Neuron (in vitro differentiated cells): ENCODE measurements around the gene TBC1D9.

ENCODE experiments used
- H2AFZ ChIP-seq: one replicate; pipeline ENCODE4 v1.6.1; 2013; ENCODE audit warnings: low read depth, mild to moderate bottlenecking, inconsistent platforms, low read length, moderate library complexity
- H3K27me3 ChIP-seq: one replicate; pipeline ENCODE4 v1.6.1; 2013; ENCODE audit warnings: low read length; ENCODE audit not compliant: insufficient read depth
- H3K36me3 ChIP-seq: one replicate; pipeline ENCODE4 v1.6.1; 2013; ENCODE audit warnings: low read length; ENCODE audit not compliant: insufficient read depth
- H3K4me1 ChIP-seq: one replicate; pipeline ENCODE4 v1.6.1; 2013; ENCODE audit warnings: low read length; ENCODE audit not compliant: insufficient read depth
- H3K4me3 ChIP-seq: 2 replicates; pipeline ENCODE4 v1.5.1; 2013; ENCODE audit warnings: mild to moderate bottlenecking, low read length, moderate library complexity
- H3K9me3 ChIP-seq: one replicate; pipeline ENCODE4 v1.6.1; 2013; ENCODE audit warnings: low read length

The TBC1D9 gene

DNA sequence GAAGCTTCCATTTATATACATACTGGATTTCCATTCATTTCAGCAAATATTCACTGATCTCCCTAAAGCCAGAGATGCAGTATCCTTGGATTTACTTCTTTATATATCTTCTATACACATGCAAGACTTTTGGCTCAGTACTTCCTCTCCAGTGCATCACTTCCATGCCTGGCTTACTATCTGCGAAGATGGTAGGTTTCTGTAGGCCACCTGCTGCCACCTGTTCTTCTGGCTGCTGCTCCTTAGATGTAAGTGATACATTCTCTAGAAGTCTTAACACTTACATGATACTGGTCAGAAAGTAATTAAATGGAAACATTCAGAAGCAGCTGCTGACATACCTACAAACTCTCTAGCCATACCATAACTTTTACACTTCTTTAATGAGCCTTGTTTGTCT is 48.9 kb downstream of the TBC1D9 start:
- no peak overlapping the region for H3K4me3 ChIP-seq
- H3K27me3 ChIP-seq, result no peaks in the 10 kb centered on the region
- H3K4me1 ChIP-seq, result no peaks in the 10 kb centered on the region
- H2AFZ ChIP-seq, result no peak overlapping the region
- peaks cover 5% of the 10 kb centered on the region for H3K9me3 ChIP-seq
- no peaks in the 10 kb centered on the region for H3K36me3 ChIP-seq

DNA sequence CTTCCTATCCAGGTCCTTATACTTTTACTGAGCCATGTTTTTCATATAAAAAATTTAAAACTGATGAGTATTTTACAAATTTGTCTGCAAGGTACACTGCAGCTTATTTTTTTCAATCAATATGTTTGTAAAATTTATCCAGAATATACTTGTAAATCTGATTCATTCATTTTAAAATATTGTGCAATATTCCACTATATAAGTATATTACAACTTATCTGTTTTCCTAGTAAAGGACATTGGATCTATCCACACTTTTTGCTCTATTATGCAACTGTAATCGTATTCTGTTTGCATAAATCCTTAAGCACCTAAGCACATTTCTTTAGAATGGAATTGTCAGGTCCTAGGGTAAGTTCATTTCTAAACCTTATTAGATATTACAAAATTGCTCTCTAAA is 49.5 kb downstream of the TBC1D9 start:
- Histone ChIP-seq H2AFZ (no peak overlapping the region), H3K27me3 (no peaks in the 10 kb centered on the region), H3K36me3 (no peaks in the 10 kb centered on the region), H3K9me3 (peaks cover 5% of the 10 kb centered on the region), H3K4me3 (no peak overlapping the region), H3K4me1 (no peaks in the 10 kb centered on the region)

DNA sequence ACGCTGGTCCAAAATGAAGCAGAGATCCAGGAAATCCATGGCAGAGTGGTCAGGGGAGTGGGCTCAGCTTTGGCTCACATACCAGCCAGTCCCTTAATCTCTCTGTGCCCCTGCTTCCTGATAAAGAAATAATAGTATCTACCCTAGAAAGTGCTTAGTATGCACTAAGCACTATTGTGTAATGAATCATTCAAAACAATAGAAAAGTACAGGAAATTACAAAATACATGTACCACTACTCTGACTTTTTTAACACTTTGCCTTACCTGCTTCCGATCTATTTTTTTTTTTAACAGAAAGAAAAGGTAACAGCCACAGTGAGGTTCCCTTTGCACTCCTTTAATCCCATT is 49.9 kb downstream of the TBC1D9 start:
- H3K36me3 ChIP-seq, result no peaks in the 10 kb centered on the region
- H2AFZ ChIP-seq, result no peak overlapping the region
- no peak overlapping the region for H3K4me3 ChIP-seq
- H3K9me3 ChIP-seq, result peaks cover 5% of the 10 kb centered on the region
- no peaks in the 10 kb centered on the region for H3K27me3 ChIP-seq
- no peaks in the 10 kb centered on the region for H3K4me1 ChIP-seq

DNA sequence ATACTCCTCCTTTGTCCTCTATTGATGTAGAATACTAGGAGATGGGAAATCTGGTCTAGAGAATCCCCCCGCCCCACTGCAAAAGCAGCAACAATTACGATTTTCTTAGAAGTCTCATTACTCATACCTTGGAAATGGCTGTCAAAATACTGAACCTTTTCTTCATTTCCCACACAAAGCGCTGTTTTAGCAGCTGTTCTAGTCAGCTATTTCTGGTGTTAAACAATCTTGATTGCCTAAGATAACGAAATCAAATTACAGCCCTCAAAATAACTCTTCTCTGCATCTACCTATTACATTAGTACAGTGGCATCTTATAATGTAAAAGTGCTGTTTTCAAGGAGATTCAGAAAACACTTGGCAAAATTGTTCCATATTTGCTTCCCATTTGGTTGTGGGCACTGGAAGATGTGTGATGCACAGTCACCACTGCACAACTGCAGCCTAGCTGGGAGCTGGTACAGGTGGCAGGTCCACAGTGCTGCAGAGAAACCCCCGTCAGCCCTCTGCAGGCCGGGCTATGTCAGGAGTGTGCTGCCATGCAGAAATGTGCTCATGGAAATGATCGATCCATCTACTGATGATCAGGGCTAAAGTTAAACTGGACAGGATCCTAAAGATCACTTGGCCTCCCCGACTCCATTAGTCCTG is 50.4 kb downstream of the TBC1D9 start:
- peaks cover 5% of the 10 kb centered on the region for H3K9me3 ChIP-seq
- no peak overlapping the region for H3K4me3 ChIP-seq
- H3K4me1 ChIP-seq, result no peaks in the 10 kb centered on the region
- H2AFZ ChIP-seq, result no peak overlapping the region
- no peaks in the 10 kb centered on the region for H3K27me3 ChIP-seq
- peaks cover 3% of the 10 kb centered on the region for H3K36me3 ChIP-seq

DNA sequence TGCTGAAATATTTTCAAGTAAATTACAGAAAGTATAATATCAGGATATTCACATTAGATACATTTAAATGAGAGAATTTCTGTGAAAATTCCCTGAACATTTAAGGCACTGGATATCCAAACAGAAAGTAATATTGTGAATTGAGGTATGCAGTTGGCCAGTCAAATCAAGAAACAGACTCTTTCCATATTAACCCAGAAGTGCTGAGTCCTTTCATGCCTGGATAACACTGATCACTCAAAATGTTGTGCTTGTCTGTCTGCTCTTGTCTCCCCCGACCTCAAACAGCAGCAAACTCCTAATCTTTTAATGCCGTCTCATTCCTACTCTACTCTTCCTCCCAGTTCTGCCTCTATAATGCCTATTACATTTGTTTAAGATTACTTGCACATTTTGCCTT is 51.2 kb downstream of the TBC1D9 start:
- Histone ChIP-seq H3K9me3 (peaks cover 5% of the 10 kb centered on the region), H3K4me3 (no peak overlapping the region)

DNA sequence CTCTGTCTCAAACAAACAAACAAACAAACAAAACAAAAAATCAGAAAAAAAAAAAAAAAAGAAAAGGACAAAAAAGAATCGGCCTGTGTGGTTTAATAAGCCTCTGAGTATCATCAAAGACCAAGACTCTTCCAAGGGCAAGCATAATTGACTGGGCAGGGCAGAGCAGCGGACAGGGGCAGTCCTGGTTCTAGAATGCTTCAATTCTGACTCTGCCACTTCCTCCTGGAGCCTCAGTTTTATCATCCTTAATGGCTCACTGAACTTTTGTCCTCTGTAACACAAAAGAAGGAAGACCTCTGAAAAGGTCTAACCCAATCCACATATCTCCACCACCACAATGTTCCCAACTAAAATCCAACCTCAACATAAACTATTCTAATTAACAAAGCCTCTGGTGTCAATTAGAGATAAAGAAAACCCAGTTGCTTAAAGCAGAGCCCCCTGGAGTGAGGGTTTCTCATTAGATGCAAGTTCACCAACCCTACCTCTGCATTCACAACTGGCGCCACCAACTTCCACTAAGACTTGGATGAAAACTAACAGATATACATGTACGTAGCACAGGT is 51.7 kb downstream of the TBC1D9 start:
- Histone ChIP-seq H3K4me1 (no peaks in the 10 kb centered on the region), H3K27me3 (no peaks in the 10 kb centered on the region), H3K36me3 (peaks cover 5% of the 10 kb centered on the region), H3K9me3 (peaks cover under 1% of the 10 kb centered on the region), H3K4me3 (no peak overlapping the region), H2AFZ (no peak overlapping the region)

More for the DNA sequence above, 51.2 kb downstream of the TBC1D9 start:
- Histone ChIP-seq H2AFZ (no peak overlapping the region), H3K27me3 (no peaks in the 10 kb centered on the region), H3K36me3 (peaks cover 5% of the 10 kb centered on the region), H3K4me1 (no peaks in the 10 kb centered on the region)

DNA sequence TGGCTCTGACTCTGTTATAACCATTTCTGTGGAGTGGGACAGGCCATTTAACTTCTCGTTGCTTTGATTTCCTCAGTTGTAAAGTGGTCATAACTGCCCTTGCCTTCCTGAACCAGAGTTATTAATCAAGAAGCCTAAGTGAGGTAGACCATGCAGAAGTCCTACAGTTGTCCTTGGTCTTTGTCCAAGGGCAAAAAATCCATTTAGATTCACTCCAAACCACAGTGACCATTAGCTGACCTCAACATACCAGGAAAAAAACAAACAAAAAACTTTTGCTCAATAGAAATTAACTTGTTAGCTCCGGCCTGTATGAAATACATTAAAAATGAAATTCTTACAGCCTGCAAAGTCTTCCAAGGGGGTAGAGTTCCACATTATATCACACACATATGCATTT is 52.7 kb downstream of the TBC1D9 start:
- H3K27me3 ChIP-seq, result no peaks in the 10 kb centered on the region
- H3K4me3 ChIP-seq, result no peak overlapping the region
- H3K4me1 ChIP-seq, result no peaks in the 10 kb centered on the region

DNA sequence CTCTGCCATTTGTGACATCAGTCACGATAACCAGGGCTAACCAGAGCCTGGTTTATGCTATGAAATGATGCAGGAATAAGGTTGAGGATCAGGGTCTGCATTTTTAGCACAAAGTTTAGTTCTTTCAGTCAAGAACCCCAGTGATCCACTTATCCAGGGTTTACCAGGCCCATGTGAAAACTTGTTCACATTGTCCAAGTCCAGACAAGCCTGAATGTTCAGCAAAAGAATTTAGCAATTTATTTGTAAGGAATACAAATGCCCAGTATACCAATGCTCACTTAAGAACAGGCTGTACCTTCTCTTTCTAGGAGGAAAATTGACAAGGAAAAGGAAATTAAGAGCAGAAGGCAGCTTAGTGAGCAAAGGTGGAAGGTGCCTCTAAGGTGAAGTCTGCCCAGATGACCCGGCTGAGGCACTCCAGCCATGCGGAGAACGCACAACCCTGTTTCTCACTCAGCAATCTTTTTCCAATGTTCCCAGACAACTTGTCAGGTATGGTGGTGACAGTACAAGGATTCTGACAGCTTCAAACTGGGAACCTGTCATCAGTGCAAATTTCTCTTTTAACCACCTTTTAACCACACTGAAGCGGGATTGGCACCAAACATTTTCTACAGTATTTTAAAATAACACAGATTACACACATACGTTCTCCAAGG is 54.0 kb downstream of the TBC1D9 start:
- Histone ChIP-seq H3K36me3 (peaks cover 10% of the 10 kb centered on the region), H3K27me3 (no peaks in the 10 kb centered on the region), H2AFZ (no peak overlapping the region), H3K9me3 (no peaks in the 10 kb centered on the region), H3K4me3 (no peak overlapping the region), H3K4me1 (no peaks in the 10 kb centered on the region)

More for the DNA sequence above, 52.7 kb downstream of the TBC1D9 start:
- H3K36me3 ChIP-seq, result peaks cover 10% of the 10 kb centered on the region
- no peaks in the 10 kb centered on the region for H3K9me3 ChIP-seq
- no peak overlapping the region for H2AFZ ChIP-seq

DNA sequence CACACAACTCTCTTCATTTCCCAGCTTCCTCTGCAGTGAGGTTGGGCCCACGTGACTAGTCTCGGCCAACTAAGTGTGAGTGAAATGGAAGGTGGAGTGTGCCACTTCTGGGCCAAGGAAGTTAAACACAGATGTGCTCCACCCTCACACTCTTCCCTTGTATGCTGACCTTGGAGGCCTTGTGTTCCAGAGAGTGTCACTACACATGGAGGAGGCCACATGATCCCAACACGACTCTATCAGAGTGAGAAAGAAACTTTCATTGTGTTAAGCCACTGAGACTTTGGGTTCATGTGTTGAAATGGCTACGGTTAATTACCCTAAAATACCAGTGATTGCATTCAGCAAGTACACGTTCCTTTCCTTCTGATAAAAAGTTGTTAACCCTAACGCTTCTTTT is 55.1 kb downstream of the TBC1D9 start:
- Histone ChIP-seq H3K36me3 (peaks cover 10% of the 10 kb centered on the region), H2AFZ (no peak overlapping the region), H3K9me3 (no peaks in the 10 kb centered on the region), H3K27me3 (no peaks in the 10 kb centered on the region), H3K4me1 (no peaks in the 10 kb centered on the region), H3K4me3 (no peak overlapping the region)

DNA sequence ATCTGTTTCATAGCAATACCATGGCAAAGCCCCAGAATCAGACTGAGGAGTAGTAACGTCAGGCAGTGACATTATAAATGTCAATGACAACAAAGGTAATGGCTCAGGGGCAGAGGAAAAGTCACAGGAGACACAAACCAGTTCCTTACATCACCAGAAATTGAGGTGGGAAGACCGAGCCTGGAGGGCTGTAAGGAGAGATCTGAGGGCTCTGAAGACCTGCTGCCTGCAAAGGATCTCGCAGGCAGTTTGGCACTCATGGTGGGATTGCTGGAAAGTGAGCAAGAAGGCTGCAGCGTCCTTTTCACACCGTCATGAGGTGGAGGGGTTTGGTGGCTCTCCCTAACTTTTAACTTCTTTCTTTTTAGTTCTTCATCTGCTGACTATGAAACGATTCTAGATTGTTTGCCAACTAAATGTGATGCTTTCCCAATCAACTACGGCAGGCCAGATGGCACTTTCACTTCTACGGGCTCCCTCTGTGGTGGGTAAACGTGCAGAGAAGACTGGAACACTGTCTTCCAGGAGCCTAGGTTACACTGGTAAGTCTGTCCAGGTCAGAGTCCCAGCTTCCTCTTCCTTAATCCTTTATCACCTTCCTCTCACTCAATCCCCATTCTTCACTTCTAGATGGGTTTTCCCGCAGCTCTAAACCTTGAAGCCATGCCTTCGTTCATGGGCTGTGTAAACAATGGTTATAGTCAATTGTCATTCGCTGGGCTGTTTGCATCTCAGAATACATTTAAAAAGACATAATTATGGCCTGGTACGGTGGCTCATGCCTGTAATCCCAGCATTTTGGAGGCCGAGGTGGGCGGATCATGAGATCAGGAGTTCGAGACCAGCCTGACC is 58.2 kb downstream of the TBC1D9 start:
- Histone ChIP-seq H3K4me1 (peaks cover 3% of the 10 kb centered on the region), H3K27me3 (no peaks in the 10 kb centered on the region), H3K36me3 (peaks cover 10% of the 10 kb centered on the region), H2AFZ (no peak overlapping the region), H3K4me3 (no peak overlapping the region), H3K9me3 (no peaks in the 10 kb centered on the region)

DNA sequence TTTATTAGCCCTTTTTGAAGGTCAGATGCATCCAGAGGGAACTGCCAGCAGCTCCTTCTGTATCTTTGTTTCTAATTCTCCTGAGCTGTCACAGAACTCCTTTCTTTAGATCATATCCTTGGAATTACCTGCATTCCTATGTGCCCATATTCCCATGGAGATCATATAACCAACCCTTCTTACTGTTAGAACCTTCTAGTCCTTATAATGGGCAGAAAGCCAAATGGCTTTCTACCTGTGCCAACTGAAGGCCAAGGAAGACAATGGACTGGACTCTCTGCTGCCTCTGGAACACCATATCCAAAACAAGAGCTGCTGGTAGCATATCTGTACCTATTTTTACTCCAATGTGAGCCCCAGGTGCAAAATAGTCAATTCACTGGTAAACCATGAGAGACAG is 60.7 kb downstream of the TBC1D9 start:
- Histone ChIP-seq H3K36me3 (peaks cover 4% of the 10 kb centered on the region), H3K27me3 (no peaks in the 10 kb centered on the region), H3K9me3 (no peaks in the 10 kb centered on the region), H3K4me3 (no peak overlapping the region), H3K4me1 (peaks cover 3% of the 10 kb centered on the region), H2AFZ (no peak overlapping the region)

DNA sequence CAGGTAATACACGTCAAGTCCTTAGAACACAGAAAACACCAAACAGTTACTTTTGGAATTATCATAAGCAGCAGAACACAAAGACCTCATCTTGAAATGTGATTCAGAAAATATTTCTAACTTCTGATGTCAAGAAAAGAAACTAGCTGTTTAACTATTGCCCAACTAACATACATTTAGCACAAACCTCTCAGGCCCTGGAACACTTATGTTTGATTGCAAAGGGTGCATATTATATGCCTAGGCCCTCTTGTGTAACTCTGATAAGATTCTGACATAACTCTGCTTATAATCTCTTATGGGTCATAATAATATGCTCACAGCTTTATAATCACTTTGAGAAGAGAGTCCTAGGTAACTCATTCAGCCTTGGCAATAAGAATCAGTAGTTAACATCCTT is 62.6 kb downstream of the TBC1D9 start:
- H3K27me3 ChIP-seq, result no peaks in the 10 kb centered on the region
- H2AFZ ChIP-seq, result no peak overlapping the region
- no peaks in the 10 kb centered on the region for H3K9me3 ChIP-seq
- no peak overlapping the region for H3K4me3 ChIP-seq
- H3K36me3 ChIP-seq, result peaks cover under 1% of the 10 kb centered on the region
- H3K4me1 ChIP-seq, result peaks cover 3% of the 10 kb centered on the region

DNA sequence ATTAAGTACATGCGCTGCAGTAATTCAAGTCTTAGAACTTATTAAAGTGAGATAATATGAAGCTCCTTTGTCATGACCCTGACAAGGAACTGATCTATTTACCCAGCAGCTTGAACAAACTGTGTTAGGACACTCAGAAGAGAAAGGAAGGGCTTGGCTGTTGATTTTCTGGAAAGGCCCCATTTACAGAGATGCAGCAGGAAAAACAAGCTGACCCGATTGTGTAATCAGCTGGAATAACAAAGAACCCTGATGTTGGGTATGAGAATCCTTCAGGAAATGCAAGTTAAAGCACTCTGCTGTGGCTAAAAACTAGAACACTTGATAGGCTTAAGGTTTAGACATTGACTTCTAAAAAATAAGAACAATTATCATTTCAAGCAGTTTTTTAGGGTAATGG is 64.8 kb downstream of the TBC1D9 start:
- Histone ChIP-seq H3K36me3 (no peaks in the 10 kb centered on the region), H3K4me3 (no peak overlapping the region), H2AFZ (no peak overlapping the region), H3K9me3 (no peaks in the 10 kb centered on the region), H3K4me1 (peaks cover 3% of the 10 kb centered on the region), H3K27me3 (no peaks in the 10 kb centered on the region)
